ENCODE measurements around the gene ROM1. TPM values are rescaled to one million over a fixed set of nuclear protein-coding genes. Genes with fewer than 3 reads are reported as not detected.
A peak's percentile ranks its signal among the peaks of the same experiment; 100 is the strongest.

The ROM1 gene
- total RNA-seq, 1 experiment from 2014 or later = 2.7 TPM

DNA sequence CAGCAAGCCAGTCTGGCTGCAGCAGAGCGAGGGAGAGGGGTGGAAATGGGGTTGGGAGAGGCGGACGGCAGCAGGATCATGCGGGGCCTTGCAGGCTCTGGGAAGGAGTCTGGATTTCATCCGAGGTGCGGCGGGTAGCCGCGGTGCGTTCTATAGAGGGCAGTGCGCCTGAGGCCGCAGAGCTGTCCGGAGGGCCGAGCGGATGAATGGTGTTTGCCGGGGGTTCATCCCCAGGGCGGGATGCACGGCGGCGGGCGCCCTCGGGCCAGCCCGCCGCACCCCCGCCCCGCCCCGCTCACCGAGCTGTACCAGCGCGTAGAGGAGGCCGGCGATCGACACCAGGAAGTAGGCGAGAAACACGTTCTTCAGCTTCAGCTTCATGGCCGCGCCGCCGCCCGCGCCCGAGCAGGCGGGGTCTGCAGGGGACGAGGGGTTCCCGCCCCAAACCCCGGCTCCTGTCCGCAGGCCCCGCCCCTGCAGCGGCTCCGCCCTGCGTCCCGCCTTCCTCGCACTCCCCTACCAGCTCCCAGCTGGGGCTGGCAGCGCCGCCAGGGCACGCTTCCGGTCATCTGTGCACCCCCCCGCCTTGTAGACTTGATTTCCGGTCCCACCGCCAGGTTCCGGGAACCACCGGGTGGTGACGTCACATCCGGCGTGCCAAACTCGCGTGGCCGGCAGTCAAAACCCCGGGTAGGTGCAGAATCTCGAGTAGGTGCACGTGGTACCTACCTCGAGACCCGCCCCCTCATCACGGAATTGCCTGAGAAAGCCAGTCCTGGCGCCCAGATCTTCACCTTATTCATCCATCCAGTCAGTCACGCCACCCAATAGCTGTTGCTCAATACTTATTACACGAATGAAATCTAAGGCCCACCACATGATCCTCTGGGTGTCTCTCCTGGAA is 8.8 kb downstream of the ROM1 start, which contains the start of gene B3GAT3:
Gene B3GAT3 (minus strand): TSS at position 420 of the 904 bp plus-strand sequence. CDS start 39 bp downstream, at position 381.
- no peaks in the 10 kb centered on the region for H3K27me3 ChIP-seq (ENCODE audit: insufficient read depth, low read length)
- peak; percentile 96 for ATAC-seq
- H3K9me3 ChIP-seq (ENCODE audit: control insufficient read depth in 1 of 2, insufficient read depth in 1 of 2, low read depth in 1 of 2, low read length in 2 of 2) = no peaks in the 10 kb centered on the region
- peak within 1 kb of the TSS; percentile 96 to 98 for H3K4me3 ChIP-seq (replicated peaks in 1 of 2; ENCODE audit: low read depth in 1 of 2, low read length in 2 of 2)
- no peaks in the 10 kb centered on the region for H4K20me1 ChIP-seq (ENCODE audit: insufficient read depth)
- H3K36me3 ChIP-seq (ENCODE audit: control insufficient read depth in 1 of 2, insufficient read depth in 2 of 2, low read length in 2 of 2) = peaks cover 14 to 18% of the 10 kb centered on the region in 2 experiments; a peak in 3 of 4 replicates
- intact Hi-C loops (cut with micrococcal nuclease) = no loop called here
- ChIA-PET POLR2A (interaction anchor here (0.8 to 3.0 kb wide), 13 partner anchors 9 to 219 kb away, joined by 3 to 19 read pairs (median 4); partner anchors contain the start of genes C11orf98, CSKMT, EML3 and GANAB), RAD21 (ENCODE audit: low non-redundant PET in 1 of 2, low total read pairs in 2 of 2, uncharacterized antibody in 2 of 2, unreplicated experiment in 2 of 2) (interaction anchor here (0.6 to 1.1 kb wide), 2 partner anchors 20 to 200 kb away, joined by 3 to 5 read pairs; partner anchors contain the start of gene MTA2 (in 1 of the 2)), CTCF (interaction anchor here (1.0 to 3.0 kb wide), 5 partner anchors 10 to 227 kb away, joined by 4 to 16 read pairs (median 8); partner anchors contain the start of genes EML3, MTA2, ROM1 and TUT1)
- BruUV-seq (replicated peaks) = no TSS peak
- H3K9me2 ChIP-seq (ENCODE audit: insufficient read depth) = no peaks in the 10 kb centered on the region
- H3K4me2 ChIP-seq (ENCODE audit: low read length) = peak within 1 kb of the TSS; percentile 87
- H3K27ac ChIP-seq (ENCODE audit: low read depth, low read length) = peak within 1 kb of the TSS; percentile 75
- H3K79me2 ChIP-seq (ENCODE audit: insufficient read depth, low read length) = peaks cover 15% of the 10 kb centered on the region
- DNase-seq (ENCODE audit: low read depth, low spot score) = peak; percentile 99
- H3K9ac ChIP-seq (ENCODE audit: low read length) = peak within 1 kb of the TSS; percentile 94
- H3K4me1 ChIP-seq (ENCODE audit: control insufficient read depth in 1 of 2, insufficient read depth in 2 of 2, low read length in 2 of 2) = peaks cover 12 to 20% of the 10 kb centered on the region in 2 experiments
- no peak within 1 kb of the TSS for H2AFZ ChIP-seq (ENCODE audit: low read depth, low read length, poor library complexity, severe bottlenecking)
- TF ChIP-seq YY1 (IDR thresholded peaks at IDR 0.05; ENCODE audit: extremely low read depth, insufficient replicate concordance, low read depth, low read length) = peak; percentile 61
- TF ChIP-seq, protein P1, sequence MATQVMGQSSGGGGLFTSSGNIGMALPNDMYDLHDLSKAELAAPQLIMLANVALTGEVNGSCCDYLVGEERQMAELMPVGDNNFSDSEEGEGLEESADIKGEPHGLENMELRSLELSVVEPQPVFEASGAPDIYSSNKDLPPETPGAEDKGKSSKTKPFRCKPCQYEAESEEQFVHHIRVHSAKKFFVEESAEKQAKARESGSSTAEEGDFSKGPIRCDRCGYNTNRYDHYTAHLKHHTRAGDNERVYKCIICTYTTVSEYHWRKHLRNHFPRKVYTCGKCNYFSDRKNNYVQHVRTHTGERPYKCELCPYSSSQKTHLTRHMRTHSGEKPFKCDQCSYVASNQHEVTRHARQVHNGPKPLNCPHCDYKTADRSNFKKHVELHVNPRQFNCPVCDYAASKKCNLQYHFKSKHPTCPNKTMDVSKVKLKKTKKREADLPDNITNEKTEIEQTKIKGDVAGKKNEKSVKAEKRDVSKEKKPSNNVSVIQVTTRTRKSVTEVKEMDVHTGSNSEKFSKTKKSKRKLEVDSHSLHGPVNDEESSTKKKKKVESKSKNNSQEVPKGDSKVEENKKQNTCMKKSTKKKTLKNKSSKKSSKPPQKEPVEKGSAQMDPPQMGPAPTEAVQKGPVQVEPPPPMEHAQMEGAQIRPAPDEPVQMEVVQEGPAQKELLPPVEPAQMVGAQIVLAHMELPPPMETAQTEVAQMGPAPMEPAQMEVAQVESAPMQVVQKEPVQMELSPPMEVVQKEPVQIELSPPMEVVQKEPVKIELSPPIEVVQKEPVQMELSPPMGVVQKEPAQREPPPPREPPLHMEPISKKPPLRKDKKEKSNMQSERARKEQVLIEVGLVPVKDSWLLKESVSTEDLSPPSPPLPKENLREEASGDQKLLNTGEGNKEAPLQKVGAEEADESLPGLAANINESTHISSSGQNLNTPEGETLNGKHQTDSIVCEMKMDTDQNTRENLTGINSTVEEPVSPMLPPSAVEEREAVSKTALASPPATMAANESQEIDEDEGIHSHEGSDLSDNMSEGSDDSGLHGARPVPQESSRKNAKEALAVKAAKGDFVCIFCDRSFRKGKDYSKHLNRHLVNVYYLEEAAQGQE (IDR thresholded peaks at IDR 0.05; ENCODE audit: low read depth) = no peak
- TF ChIP-seq EZH2 (IDR thresholded peaks at IDR 0.05) = no peak
- TF ChIP-seq TCF7L2 (IDR thresholded peaks at IDR 0.05; ENCODE audit: borderline replicate concordance, extremely low read depth, insufficient read depth, insufficient read length) = peak; percentile 61
- TF ChIP-seq SRF (IDR thresholded peaks at IDR 0.05; ENCODE audit: low read depth) = no peak
- TF ChIP-seq, protein P2, sequence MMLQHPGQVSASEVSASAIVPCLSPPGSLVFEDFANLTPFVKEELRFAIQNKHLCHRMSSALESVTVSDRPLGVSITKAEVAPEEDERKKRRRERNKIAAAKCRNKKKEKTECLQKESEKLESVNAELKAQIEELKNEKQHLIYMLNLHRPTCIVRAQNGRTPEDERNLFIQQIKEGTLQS (IDR thresholded peaks at IDR 0.05) = no peak
- peak; percentile 71 for TF ChIP-seq EGR1 (IDR thresholded peaks at IDR 0.05; ENCODE audit: low read depth)
- TF ChIP-seq CBX3 (IDR thresholded peaks at IDR 0.05; ENCODE audit: low read depth) = peak; percentile 89; the same call in 1 of the 2 replicates
- peak; percentile 88; the same call in 1 of the 2 replicates for TF ChIP-seq ELF1 (IDR thresholded peaks at IDR 0.05; ENCODE audit: borderline replicate concordance, low read depth)
- TF ChIP-seq, protein P3, sequence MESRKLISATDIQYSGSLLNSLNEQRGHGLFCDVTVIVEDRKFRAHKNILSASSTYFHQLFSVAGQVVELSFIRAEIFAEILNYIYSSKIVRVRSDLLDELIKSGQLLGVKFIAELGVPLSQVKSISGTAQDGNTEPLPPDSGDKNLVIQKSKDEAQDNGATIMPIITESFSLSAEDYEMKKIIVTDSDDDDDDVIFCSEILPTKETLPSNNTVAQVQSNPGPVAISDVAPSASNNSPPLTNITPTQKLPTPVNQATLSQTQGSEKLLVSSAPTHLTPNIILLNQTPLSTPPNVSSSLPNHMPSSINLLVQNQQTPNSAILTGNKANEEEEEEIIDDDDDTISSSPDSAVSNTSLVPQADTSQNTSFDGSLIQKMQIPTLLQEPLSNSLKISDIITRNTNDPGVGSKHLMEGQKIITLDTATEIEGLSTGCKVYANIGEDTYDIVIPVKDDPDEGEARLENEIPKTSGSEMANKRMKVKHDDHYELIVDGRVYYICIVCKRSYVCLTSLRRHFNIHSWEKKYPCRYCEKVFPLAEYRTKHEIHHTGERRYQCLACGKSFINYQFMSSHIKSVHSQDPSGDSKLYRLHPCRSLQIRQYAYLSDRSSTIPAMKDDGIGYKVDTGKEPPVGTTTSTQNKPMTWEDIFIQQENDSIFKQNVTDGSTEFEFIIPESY (IDR thresholded peaks at IDR 0.05; ENCODE audit: extremely low read depth, insufficient replicate concordance, low read length) = peak; percentile 58
- TF ChIP-seq SP1 (IDR thresholded peaks at IDR 0.05; ENCODE audit: low read depth) = peak; percentile 86
- no peak for TF ChIP-seq EZH2phosphoT487 (IDR thresholded peaks at IDR 0.05; ENCODE audit: borderline replicate concordance)
- no peak for TF ChIP-seq FOSL1 (IDR thresholded peaks at IDR 0.05; ENCODE audit: low read depth)
- no peak; the same call in 1 of the 2 replicates for TF ChIP-seq CEBPB (IDR thresholded peaks at IDR 0.05; ENCODE audit: low read depth)
- peak; percentile 92 for TF ChIP-seq POLR2AphosphoS5 (IDR thresholded peaks at IDR 0.05; ENCODE audit: low read depth, low read length)
- peak; percentile 99 for TF ChIP-seq SIN3A (IDR thresholded peaks at IDR 0.05; ENCODE audit: low read depth)
- no peak for TF ChIP-seq RAD21 (IDR thresholded peaks at IDR 0.05; ENCODE audit: low read depth)
- TF ChIP-seq, protein P4, sequence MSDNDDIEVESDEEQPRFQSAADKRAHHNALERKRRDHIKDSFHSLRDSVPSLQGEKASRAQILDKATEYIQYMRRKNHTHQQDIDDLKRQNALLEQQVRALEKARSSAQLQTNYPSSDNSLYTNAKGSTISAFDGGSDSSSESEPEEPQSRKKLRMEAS (IDR thresholded peaks at IDR 0.05) = peak; percentile 99
- TF ChIP-seq ZFX (IDR thresholded peaks at IDR 0.05) = peak; percentile 77
- TF ChIP-seq ZNF274 (IDR thresholded peaks at IDR 0.05; ENCODE audit: low read depth, low read length) = no peak
- peak; percentile 55 for TF ChIP-seq POLR2A (IDR thresholded peaks at IDR 0.05; ENCODE audit: borderline replicate concordance, extremely low read depth, insufficient read depth, insufficient read length)
